SU-DHL-6 (cell line): ENCODE results near the gene NPEPL1.

ENCODE experiments used
- H2AFZ ChIP-seq: fragments of 200-600 bp; sonication (generic); 2 replicates; pipeline ENCODE4 v1.6.1; 2014; ENCODE audit warnings: low read depth, mild to moderate bottlenecking, moderate library complexity, mixed read lengths, antibody characterized with exemption, low read length; ENCODE audit not compliant: severe bottlenecking
- H3F3A ChIP-seq: fragments of 200-600 bp; shearing (Covaris generic); 2 replicates; pipeline ENCODE4 v1.6.0; 2016; ENCODE audit warnings: antibody characterized with exemption, mild to moderate bottlenecking; ENCODE audit not compliant: insufficient read depth
- H3K27ac ChIP-seq: fragments of 200-600 bp; sonication (generic); 2 replicates; pipeline ENCODE4 v1.5.1; 2016; ENCODE audit warnings: low read depth, mild to moderate bottlenecking, low read length, moderate library complexity, mixed read lengths
- H3K27me3 ChIP-seq: fragments of 200-600 bp; sonication (generic), shearing (Covaris generic); 2 replicates; pipeline ENCODE4 v1.6.0; 2014; ENCODE audit warnings: mild to moderate bottlenecking, low read length
- H3K36me3 ChIP-seq: fragments of 200-600 bp; sonication (generic); 2 replicates; pipeline ENCODE4 v1.6.1; 2014; ENCODE audit warnings: mild to moderate bottlenecking, low read length, mixed read lengths
- H3K4me2 ChIP-seq: fragments of 300-600, 200-600 bp; shearing (Covaris generic), sonication (generic); 2 replicates; pipeline ENCODE4 v1.6.0; 2014; ENCODE audit warnings: low read length, low read depth, mild to moderate bottlenecking; ENCODE audit not compliant: poor library complexity, severe bottlenecking
- H3K4me3 ChIP-seq: fragments of 200-600 bp; sonication (generic); 2 replicates; pipeline ENCODE4 v1.5.1; 2014; ENCODE audit warnings: antibody characterized with exemption, low read length, mild to moderate bottlenecking, mixed read lengths; ENCODE audit not compliant: insufficient read depth, poor library complexity, severe bottlenecking
- H3K79me2 ChIP-seq: fragments of 200-600 bp; sonication (generic); 2 replicates; pipeline ENCODE4 v1.6.1; 2014; ENCODE audit warnings: mild to moderate bottlenecking, low read length, moderate library complexity; ENCODE audit not compliant: insufficient read depth
- H3K9ac ChIP-seq: fragments of 200-600 bp; sonication (generic); 2 replicates; pipeline ENCODE4 v1.7.0; 2014; ENCODE audit warnings: mild to moderate bottlenecking, low read length
- H3K9me2 ChIP-seq: fragments of 200-600 bp; sonication (generic); replicated peaks from 2 replicates; pipeline ENCODE4 v1.6.1; 2014; ENCODE audit warnings: low read length; ENCODE audit not compliant: insufficient read depth
- H3K9me3 ChIP-seq: fragments of 200-600 bp; sonication (generic); 2 replicates; pipeline ENCODE4 v1.6.1; 2014; ENCODE audit warnings: low read length, mixed read lengths; ENCODE audit not compliant: insufficient read depth
- H4K20me1 ChIP-seq: fragments of 200-600 bp; sonication (generic); 2 replicates; pipeline ENCODE4 v1.6.1; 2014; ENCODE audit warnings: low read depth, mild to moderate bottlenecking, antibody characterized with exemption, low read length, moderate library complexity, mixed read lengths
- EZH2phosphoT487 ChIP-seq: fragments of 200-600 bp; sonication (generic), shearing (Covaris generic); conservative IDR thresholded peaks from 2 replicates; pipeline ENCODE4 v1.6.1; 2018; ENCODE audit warnings: mild to moderate bottlenecking, antibody characterized with exemption, low read length, moderate library complexity, mixed read lengths
- TF ChIP-seq, protein P1 (sequence below): fragments of 200-600 bp; sonication (generic); IDR thresholded peaks from one replicate; pipeline ENCODE4 v1.5.1; 2017; ENCODE audit warnings: antibody characterized with exemption, mild to moderate bottlenecking, low read length, moderate library complexity; ENCODE audit not compliant: insufficient read depth, poor library complexity, severe bottlenecking

The NPEPL1 gene

DNA sequence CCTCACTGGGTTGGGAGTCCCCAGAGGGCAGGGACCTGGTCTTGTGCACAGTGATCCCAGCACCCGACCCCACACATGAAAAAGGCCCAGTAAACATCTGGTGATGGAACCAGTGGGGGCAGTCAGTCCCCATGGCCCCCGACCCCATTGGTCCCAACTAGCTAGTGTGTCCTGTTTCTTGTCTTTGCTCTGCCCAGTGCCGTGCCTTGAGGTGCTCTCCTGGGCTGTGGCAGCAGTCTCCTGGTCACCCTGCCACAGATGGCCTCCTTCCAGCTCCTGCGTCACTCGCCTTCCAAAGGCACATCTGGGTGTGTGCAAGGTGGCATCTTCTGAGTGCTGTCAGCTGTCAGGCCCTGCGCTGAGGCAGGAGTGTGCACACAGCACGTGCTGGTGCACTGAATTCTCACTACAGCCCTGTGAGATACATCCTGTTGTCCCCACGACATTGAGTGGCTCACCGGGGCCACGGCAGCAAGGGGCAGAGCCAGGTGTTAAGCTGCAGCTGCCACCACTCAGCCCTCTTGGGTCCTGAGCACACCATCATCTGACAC is 3.9 kb downstream of the NPEPL1 start:
- H2AFZ ChIP-seq, result no peak overlapping the region
- H3K27me3 ChIP-seq, result no peaks in the 10 kb centered on the region
- H4K20me1 ChIP-seq, result no peaks in the 10 kb centered on the region
- no peaks in the 10 kb centered on the region for H3F3A ChIP-seq
- H3K9me2 ChIP-seq, result no peaks in the 10 kb centered on the region
- H3K9ac ChIP-seq, result no peak overlapping the region
- H3K79me2 ChIP-seq, result no peaks in the 10 kb centered on the region
- H3K36me3 ChIP-seq, result no peaks in the 10 kb centered on the region
- TF ChIP-seq EZH2phosphoT487, result no peak
- TF ChIP-seq, protein P1, sequence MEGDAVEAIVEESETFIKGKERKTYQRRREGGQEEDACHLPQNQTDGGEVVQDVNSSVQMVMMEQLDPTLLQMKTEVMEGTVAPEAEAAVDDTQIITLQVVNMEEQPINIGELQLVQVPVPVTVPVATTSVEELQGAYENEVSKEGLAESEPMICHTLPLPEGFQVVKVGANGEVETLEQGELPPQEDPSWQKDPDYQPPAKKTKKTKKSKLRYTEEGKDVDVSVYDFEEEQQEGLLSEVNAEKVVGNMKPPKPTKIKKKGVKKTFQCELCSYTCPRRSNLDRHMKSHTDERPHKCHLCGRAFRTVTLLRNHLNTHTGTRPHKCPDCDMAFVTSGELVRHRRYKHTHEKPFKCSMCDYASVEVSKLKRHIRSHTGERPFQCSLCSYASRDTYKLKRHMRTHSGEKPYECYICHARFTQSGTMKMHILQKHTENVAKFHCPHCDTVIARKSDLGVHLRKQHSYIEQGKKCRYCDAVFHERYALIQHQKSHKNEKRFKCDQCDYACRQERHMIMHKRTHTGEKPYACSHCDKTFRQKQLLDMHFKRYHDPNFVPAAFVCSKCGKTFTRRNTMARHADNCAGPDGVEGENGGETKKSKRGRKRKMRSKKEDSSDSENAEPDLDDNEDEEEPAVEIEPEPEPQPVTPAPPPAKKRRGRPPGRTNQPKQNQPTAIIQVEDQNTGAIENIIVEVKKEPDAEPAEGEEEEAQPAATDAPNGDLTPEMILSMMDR, result no peak
- no peak overlapping the region for H3K4me3 ChIP-seq
- H3K9me3 ChIP-seq, result no peaks in the 10 kb centered on the region
- H3K27ac ChIP-seq, result no peak overlapping the region
- no peak overlapping the region for H3K4me2 ChIP-seq

DNA sequence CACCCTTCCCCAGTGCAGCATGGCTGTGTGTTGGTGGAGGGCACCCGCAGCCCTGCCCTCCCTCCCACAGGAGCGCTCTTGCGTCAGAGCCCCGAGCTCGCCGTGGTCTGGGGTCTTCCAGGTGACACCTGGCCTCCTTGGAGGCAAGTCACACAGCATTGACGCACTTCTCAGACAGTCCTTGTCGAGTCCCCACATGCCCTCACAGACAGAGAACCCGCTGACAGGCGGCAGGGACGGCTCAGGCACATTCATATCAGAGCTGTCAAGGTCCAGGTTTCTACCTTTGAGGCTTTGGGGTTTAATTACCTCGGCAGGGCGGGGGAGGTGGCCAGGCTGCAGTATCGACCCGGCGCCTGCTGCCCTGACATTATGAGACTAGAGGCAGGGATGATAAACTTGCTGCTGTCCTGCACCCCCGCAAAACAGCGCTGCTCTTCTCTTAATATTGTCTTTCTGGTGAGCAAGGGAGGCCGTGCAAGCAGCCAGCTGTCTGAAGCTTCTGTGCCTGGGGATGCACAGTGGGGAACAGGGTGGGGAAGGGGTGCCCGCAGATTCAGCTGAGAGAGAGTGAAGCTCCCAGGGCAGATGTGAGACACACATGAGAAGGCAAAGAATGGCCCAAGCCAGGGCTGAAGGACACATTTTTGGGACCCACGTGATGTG is 4.7 kb downstream of the NPEPL1 start:
- no peak overlapping the region for H3K4me2 ChIP-seq
- H3F3A ChIP-seq, result no peaks in the 10 kb centered on the region
- no peaks in the 10 kb centered on the region for H3K79me2 ChIP-seq
- H4K20me1 ChIP-seq, result no peaks in the 10 kb centered on the region
- H3K36me3 ChIP-seq, result no peaks in the 10 kb centered on the region
- H3K9me2 ChIP-seq, result no peaks in the 10 kb centered on the region
- H3K9me3 ChIP-seq, result no peaks in the 10 kb centered on the region
- no peak overlapping the region for H3K4me3 ChIP-seq
- H2AFZ ChIP-seq, result no peak overlapping the region
- no peaks in the 10 kb centered on the region for H3K27me3 ChIP-seq
- H3K27ac ChIP-seq, result no peak overlapping the region
- no peak overlapping the region for H3K9ac ChIP-seq
- no peak for TF ChIP-seq EZH2phosphoT487
- TF ChIP-seq, protein P1, result no peak

DNA sequence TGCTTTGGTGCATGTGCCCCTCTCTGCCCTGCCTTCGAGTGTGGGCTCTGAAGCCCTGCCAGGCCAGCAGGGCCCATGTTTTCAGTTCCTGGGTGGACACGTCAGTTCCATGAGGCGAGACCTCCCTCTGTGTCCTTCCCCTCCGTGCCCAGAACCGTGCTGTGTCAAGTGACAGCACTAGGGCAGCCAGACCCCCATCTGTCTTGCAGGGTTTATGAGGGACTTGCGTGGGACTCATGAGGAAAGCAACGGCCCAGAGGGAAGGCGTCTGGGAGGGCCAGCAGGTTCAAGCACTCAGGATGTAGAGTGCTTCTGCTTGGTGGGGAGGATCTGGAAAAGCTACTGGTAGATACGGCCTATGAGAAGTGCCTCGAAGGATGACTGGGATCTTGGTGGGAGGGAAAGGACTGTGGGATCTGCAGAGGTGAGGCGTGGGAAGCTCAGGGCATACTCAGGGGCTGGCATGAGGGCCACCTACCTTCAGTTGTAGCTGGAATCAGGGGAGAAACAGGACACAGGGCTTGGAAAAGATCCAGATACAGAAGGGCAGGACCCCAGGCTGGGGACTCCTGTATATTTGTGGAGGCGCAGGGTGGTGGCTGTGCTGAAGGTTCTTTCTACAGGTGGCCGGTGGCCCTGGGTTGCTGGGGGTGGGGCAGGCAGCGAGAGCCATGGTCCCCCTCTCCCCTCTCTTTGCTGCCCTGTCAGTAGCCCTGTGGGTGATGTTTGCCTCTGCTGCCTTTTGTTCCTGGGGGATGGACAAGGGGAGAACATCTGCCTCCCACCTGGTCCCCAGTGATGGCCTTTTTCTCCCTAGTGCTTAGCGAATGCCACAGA is 5.5 kb downstream of the NPEPL1 start:
- TF ChIP-seq EZH2phosphoT487, result no peak
- TF ChIP-seq, protein P1, result no peak
- no peaks in the 10 kb centered on the region for H3F3A ChIP-seq
- H3K4me2 ChIP-seq, result no peak overlapping the region
- no peaks in the 10 kb centered on the region for H3K9me3 ChIP-seq
- no peak overlapping the region for H3K4me3 ChIP-seq
- H3K27me3 ChIP-seq, result no peaks in the 10 kb centered on the region
- no peaks in the 10 kb centered on the region for H3K36me3 ChIP-seq
- no peak overlapping the region for H2AFZ ChIP-seq
- no peak overlapping the region for H3K9ac ChIP-seq
- H3K9me2 ChIP-seq, result no peaks in the 10 kb centered on the region
- H4K20me1 ChIP-seq, result no peaks in the 10 kb centered on the region
- H3K27ac ChIP-seq, result no peak overlapping the region
- no peaks in the 10 kb centered on the region for H3K79me2 ChIP-seq
